RWPE2 (cell line): ENCODE results near the gene PER2.
A peak's percentile ranks its signal among the peaks of the same experiment; 100 is the strongest.
"Not testable (repeated sequence)": the region's sequence is repeated elsewhere in the genome, so short reads cannot be mapped to it uniquely, and the experiment has no call there.

Experiments used
- ATAC-seq: fragments of 200-7000 bp; cut with Tn5 transposase; 3 replicates; pipeline ENCODE4 v1.9.1; 2021; ENCODE audit warnings: low read depth
- DNase-seq: peaks from one replicate; pipeline ENCODE4 v3.0.0-alpha.2; 2020; ENCODE audit warnings: low spot score
- H3K27ac ChIP-seq: fragments of 450-650 bp; 2 replicates; pipeline ENCODE4 v1.5.1; 2017; ENCODE audit warnings: mild to moderate bottlenecking; ENCODE audit not compliant: poor library complexity, severe bottlenecking
- H3K27me3 ChIP-seq: fragments of 250-450 bp; sonication (Bioruptor Pico); 2 replicates; pipeline ENCODE4 v1.5.1; 2021; ENCODE audit warnings: mild to moderate bottlenecking, moderate library complexity; ENCODE audit not compliant: insufficient read depth, poor library complexity, severe bottlenecking
- H3K36me3 ChIP-seq: fragments of 250-450 bp; sonication (Bioruptor Pico); 2 replicates; pipeline ENCODE4 v1.5.1; 2020; ENCODE audit warnings: low read depth, mild to moderate bottlenecking, moderate library complexity
- H3K4me1 ChIP-seq: fragments of 250-450 bp; sonication (Bioruptor Pico); 2 replicates; pipeline ENCODE4 v1.5.1; 2021; ENCODE audit warnings: mild to moderate bottlenecking, moderate library complexity; ENCODE audit not compliant: insufficient read depth, poor library complexity, severe bottlenecking
- H3K4me3 ChIP-seq: fragments of 250-450 bp; sonication (Bioruptor Pico); 2 replicates; pipeline ENCODE4 v1.5.1; 2021; ENCODE audit warnings: mild to moderate bottlenecking, moderate library complexity; ENCODE audit not compliant: severe bottlenecking
- H3K9me3 ChIP-seq: fragments of 250-450 bp; sonication (Bioruptor Pico); 2 replicates; pipeline ENCODE4 v1.5.1; 2021; ENCODE audit warnings: mild to moderate bottlenecking, moderate library complexity; ENCODE audit not compliant: severe bottlenecking
- TF ChIP-seq, protein P1 (sequence below): fragments of 450-650 bp; IDR thresholded peaks from one replicate; pipeline ENCODE4 v1.5.1; 2017; ENCODE audit warnings: mild to moderate bottlenecking, moderate library complexity; ENCODE audit not compliant: poor library complexity, severe bottlenecking

PER2 gene

DNA sequence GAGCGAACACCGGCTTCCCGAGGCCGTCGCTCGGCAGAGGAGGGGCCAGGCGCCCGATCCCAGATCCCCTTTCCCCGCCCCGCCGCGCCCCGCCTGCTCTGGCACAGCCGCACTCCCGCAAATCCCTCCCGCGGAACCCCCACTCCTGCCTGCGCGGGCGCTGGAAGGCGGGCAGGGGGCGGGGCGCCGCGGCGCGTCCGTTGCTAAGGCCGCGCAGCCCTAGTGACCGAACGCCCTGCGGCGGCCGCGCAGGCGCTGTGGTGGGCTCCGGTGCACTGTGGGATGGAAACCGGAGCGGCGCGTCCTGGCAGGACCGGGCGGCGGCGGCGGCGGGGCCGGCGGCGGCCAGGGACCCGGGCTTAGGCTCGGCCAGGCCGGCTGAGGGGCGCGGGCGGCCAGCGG is 31.8 kb upstream of the PER2 start, which contains the start of gene TRAF3IP1:
Gene TRAF3IP1, plus strand, starts transcription at position 273 of the 402 bp plus-strand sequence. CDS start 145 bp downstream, outside the sequence.
- H3K4me1 ChIP-seq, result no peaks in the 10 kb centered on the region
- peak within 1 kb of the TSS; percentile 82 for H3K4me3 ChIP-seq
- ATAC-seq (peak; percentile 91), DNase-seq (peak; percentile 93)
- no peaks in the 10 kb centered on the region for H3K9me3 ChIP-seq
- no peaks in the 10 kb centered on the region for H3K27me3 ChIP-seq
- H3K36me3 ChIP-seq, result peaks cover 9% of the 10 kb centered on the region
- H3K27ac ChIP-seq, result peak within 1 kb of the TSS; percentile 38
- TF ChIP-seq, protein P1, sequence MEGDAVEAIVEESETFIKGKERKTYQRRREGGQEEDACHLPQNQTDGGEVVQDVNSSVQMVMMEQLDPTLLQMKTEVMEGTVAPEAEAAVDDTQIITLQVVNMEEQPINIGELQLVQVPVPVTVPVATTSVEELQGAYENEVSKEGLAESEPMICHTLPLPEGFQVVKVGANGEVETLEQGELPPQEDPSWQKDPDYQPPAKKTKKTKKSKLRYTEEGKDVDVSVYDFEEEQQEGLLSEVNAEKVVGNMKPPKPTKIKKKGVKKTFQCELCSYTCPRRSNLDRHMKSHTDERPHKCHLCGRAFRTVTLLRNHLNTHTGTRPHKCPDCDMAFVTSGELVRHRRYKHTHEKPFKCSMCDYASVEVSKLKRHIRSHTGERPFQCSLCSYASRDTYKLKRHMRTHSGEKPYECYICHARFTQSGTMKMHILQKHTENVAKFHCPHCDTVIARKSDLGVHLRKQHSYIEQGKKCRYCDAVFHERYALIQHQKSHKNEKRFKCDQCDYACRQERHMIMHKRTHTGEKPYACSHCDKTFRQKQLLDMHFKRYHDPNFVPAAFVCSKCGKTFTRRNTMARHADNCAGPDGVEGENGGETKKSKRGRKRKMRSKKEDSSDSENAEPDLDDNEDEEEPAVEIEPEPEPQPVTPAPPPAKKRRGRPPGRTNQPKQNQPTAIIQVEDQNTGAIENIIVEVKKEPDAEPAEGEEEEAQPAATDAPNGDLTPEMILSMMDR, result no peak

DNA sequence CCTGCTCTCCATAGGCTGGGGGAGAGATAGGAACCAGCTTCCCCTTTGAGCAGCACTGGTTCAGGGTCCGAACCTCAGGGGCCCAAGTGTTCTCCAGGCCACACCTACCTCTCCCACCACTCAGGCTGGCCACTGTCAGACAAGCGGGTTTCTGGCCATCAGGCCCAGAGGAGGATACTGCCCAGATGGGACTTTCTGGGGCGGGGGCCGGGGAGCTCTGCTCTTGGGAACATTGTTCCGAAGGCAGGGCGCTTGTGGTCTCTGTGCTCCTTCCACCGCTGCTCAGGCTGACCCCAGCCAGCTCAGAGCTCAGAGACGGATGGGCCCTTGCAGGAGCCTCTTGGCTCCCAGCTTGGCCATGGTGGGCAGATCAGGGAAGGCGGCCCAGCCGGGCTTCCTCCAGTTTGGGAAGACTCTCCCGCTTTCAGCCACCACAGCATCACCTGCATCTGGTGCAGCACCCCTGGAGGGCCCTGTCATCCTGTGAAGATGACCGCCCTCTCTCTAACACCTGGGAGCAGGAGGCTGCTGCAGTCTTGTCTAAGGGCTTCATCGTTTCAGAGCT is 26.7 kb upstream of the PER2 start:
- ATAC-seq (no peak), DNase-seq (no peak)
- Histone ChIP-seq H3K27ac (no peak overlapping the region), H3K4me3 (no peak overlapping the region), H3K36me3 (no peaks in the 10 kb centered on the region), H3K4me1 (no peaks in the 10 kb centered on the region), H3K9me3 (no peaks in the 10 kb centered on the region), H3K27me3 (no peaks in the 10 kb centered on the region)
- TF ChIP-seq, protein P1, result no peak

DNA sequence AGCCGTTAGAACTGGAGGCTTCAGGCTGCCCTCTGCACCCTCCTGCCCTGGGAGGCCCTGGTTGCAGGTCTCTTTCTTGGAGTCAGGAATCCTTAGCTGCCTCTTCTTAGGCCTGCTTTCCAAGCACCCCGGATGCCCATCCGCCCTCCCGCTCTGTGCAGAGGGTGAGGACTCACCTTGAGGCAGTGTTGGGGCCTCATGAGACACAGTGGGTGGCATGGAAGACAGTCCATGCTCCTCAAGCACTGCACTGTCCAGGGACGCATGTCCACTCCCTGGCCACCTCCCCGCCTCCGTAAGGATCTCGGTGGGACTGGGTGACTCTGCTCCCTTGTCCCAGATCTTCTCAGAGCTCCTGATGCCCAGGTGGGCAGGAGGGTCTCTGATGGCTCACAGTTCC is 26.2 kb upstream of the PER2 start:
- no peak overlapping the region for H3K4me3 ChIP-seq
- H3K36me3 ChIP-seq, result no peaks in the 10 kb centered on the region
- H3K27me3 ChIP-seq, result no peaks in the 10 kb centered on the region
- ATAC-seq (no peak), DNase-seq (no peak)
- TF ChIP-seq, protein P1, result no peak
- H3K4me1 ChIP-seq, result no peaks in the 10 kb centered on the region
- H3K27ac ChIP-seq, result no peak overlapping the region
- no peaks in the 10 kb centered on the region for H3K9me3 ChIP-seq

DNA sequence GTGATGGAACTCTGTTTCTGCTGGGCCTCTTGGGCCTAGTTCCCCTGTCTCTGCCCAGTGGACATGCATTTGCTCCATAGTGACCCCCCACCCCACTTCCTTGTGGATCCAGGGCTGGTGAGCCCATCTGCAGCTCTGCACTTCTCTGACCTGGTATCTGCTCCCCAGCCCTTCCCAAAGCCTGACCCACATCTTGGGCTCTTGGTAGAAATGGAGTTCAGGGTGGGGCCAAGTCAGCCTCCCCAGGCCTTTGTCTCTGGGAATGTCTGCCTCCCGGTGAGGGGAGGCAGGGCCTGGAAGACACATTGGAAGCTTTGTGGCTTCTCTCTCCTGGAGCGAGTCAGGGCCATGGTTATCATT is 25.6 kb upstream of the PER2 start:
- TF ChIP-seq, protein P1, result no peak
- DNase-seq, result no peak
- ATAC-seq, result no peak

DNA sequence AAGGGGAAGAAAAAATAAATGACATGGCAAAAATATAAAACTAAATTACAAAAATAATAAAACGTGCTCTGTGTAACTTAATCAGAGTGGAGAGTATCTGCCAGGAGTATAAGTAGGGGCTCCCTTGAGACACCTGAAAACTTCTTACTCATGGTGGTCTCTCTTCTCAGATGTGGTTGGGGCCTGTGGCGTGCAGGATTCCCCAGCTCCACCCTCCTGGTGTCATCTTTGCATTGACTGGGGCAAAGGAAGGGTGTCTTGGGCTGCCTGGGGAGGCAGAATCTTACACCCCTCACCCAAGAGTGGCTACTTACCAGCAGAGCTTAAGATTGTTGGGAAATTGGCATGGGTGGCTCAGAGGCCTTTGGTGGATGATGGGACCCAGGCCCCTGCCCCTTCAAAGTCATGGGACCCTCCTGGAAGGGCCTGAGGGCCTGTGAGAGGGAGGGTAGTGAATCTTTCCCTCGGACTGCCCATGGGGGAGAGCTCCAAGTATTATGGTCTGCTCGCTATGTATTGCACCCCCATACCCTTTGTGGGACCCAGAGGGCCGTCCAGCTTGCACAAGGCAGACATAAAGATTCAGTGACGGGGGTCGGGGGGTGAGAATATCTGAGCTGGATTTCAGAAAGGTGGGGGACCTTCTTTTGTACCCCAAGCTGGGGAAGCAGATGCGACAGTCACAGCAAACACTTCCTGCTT is 25.0 kb upstream of the PER2 start:
- H3K4me3 ChIP-seq, result no peak overlapping the region
- TF ChIP-seq, protein P1, result no peak
- no peak overlapping the region for H3K27ac ChIP-seq
- no peaks in the 10 kb centered on the region for H3K27me3 ChIP-seq
- H3K9me3 ChIP-seq, result no peaks in the 10 kb centered on the region
- ATAC-seq (no peak), DNase-seq (no peak)
- H3K4me1 ChIP-seq, result no peaks in the 10 kb centered on the region
- H3K36me3 ChIP-seq, result no peaks in the 10 kb centered on the region

More for the DNA sequence above, 25.6 kb upstream of the PER2 start:
- Histone ChIP-seq H3K27ac (no peak overlapping the region), H3K27me3 (no peaks in the 10 kb centered on the region), H3K9me3 (no peaks in the 10 kb centered on the region), H3K36me3 (no peaks in the 10 kb centered on the region), H3K4me3 (no peak overlapping the region), H3K4me1 (no peaks in the 10 kb centered on the region)

DNA sequence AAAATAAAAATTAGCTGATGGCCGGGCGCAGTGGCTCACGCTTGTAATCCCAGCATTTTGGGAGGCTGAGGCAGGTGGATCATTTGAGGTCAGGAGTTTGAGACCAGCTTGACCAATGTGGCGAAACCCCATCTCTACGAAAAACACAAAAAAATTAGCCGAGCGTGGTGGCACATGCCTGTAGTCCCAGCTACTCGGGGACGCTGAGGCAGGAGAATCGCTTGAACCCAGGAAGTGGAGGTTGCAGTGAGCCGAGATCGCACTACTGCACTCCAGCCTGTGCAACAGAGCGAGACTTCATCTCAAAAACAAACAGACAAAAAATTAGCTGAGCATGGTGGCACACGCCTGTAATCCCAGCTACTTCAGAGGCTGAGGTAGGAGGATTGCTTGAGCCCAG is 22.3 kb upstream of the PER2 start:
- not testable (repeated sequence) for DNase-seq, H3K27ac ChIP-seq, H3K4me1 ChIP-seq, H3K27me3 ChIP-seq, ATAC-seq, H3K36me3 ChIP-seq, H3K4me3 ChIP-seq, H3K9me3 ChIP-seq
